GM12892 (cell line): ENCODE results near the gene PRORP.

ENCODE experiments used
- POLR2A ChIP-seq: IDR thresholded peaks from 2 replicates; pipeline ENCODE4 v1.6.1; 2011; ENCODE audit warnings: low read depth, low read length, control low read depth
- TAF1 ChIP-seq: IDR thresholded peaks from 2 replicates; pipeline ENCODE4 v1.6.1; 2011; ENCODE audit warnings: low read depth, mild to moderate bottlenecking, control low read depth, low read length, borderline replicate concordance

- TF ChIP-seq POLR2A (no peak), TAF1 (no peak)
Measured at GRCh38 chr14:35147711-35148110, 25.4 kb downstream of the PRORP start.
